Panc1 (cell line): ENCODE measurements around the gene SLC12A9.

Source experiments
- CTCF ChIP-seq: fragments of 450-650 bp; IDR thresholded peaks from 2 replicates; pipeline ENCODE4 v1.5.1; 2017; ENCODE audit warnings: mild to moderate bottlenecking
- POLR2AphosphoS5 ChIP-seq: IDR thresholded peaks from 2 replicates; pipeline ENCODE4 v1.6.1; 2012; ENCODE audit warnings: mild to moderate bottlenecking, low read depth, low read length, moderate library complexity
- REST ChIP-seq, 2 experiments: IDR thresholded peaks; 2 replicates each; pipeline ENCODE4 v1.6.1; 2011 to 2012; ENCODE audit warnings: low read depth in 2 of 2, control low read depth in 1 of 2, low read length in 1 of 2, mild to moderate bottlenecking in 1 of 2, moderate library complexity in 1 of 2; ENCODE audit not compliant: insufficient read depth in 1 of 2
- SIN3A ChIP-seq: IDR thresholded peaks from 2 replicates; pipeline ENCODE4 v1.6.1; 2012; ENCODE audit warnings: low read depth, mild to moderate bottlenecking, low read length, moderate library complexity, borderline replicate concordance; ENCODE audit not compliant: insufficient read depth
- TCF7L2 ChIP-seq: IDR thresholded peaks from 2 replicates; pipeline ENCODE4 v1.6.1; 2011; ENCODE audit warnings: mild to moderate bottlenecking, low read depth, low read length, inconsistent platforms

GRCh38 chr7:100887516-100888290, 35.2 kb downstream of the SLC12A9 start:
- TF ChIP-seq SIN3A = no peak
- TF ChIP-seq CTCF = no peak
- no peak; the same call in none of the 2 replicates for TF ChIP-seq POLR2AphosphoS5
- no peak for TF ChIP-seq TCF7L2
- no peak for TF ChIP-seq REST (IDR thresholded peaks at IDR 0.05; ENCODE audit: insufficient read depth in 1 of 2, low read depth in 2 of 2, low read length in 1 of 2)
